ENCODE results near the gene GNL3L. TPM values are rescaled to one million over a fixed set of nuclear protein-coding genes. Genes with fewer than 3 reads are reported as not detected.

Gene GNL3L
- total and polyA plus RNA-seq, 4 donors = 3.8 to 22.1 (median 11.4) TPM

- DNase-seq (ENCODE audit: low spot score) = no peak
- Histone ChIP-seq H3K4me3 (ENCODE audit: low read depth in 1 of 3, low read length in 3 of 3) (no peak overlapping the region), H3K36me3 (ENCODE audit: control insufficient read depth in 4 of 4, insufficient read depth in 3 of 4, low read depth in 1 of 4, low read length in 3 of 4) (no peaks in the 10 kb centered on the region), H3K9me3 (ENCODE audit: control insufficient read depth in 4 of 4, low read length in 3 of 4) (no peaks in the 10 kb centered on the region), H3K27me3 (ENCODE audit: control insufficient read depth in 4 of 4, insufficient read depth in 4 of 4, low read length in 3 of 4) (peaks cover 0 to 3% (median 0%) of the 10 kb centered on the region in 4 donors), H3K4me1 (ENCODE audit: control insufficient read depth in 4 of 4, insufficient read depth in 4 of 4, low read length in 3 of 4) (peaks cover 0 to 1% (median 0%) of the 10 kb centered on the region in 4 donors), H3K9ac (ENCODE audit: low read depth in 1 of 2, low read length in 2 of 2) (no peak overlapping the region), H3K27ac (ENCODE audit: low read depth in 1 of 2, low read length in 2 of 2) (no peak overlapping the region)
- WGBS = 88% methylated on average over 6 of the region's 6 CpGs
- TF ChIP-seq MAX (IDR thresholded peaks at IDR 0.05) = no peak
These were observed 33.1 kb upstream of the GNL3L start for GRCh38 chrX:54496936-54497335.

- WGBS = 83% methylated on average over 4 of the region's 4 CpGs
- Histone ChIP-seq H3K4me1 (ENCODE audit: control insufficient read depth in 4 of 4, insufficient read depth in 4 of 4, low read length in 3 of 4) (no peaks in the 10 kb centered on the region), H3K36me3 (ENCODE audit: control insufficient read depth in 4 of 4, insufficient read depth in 3 of 4, low read depth in 1 of 4, low read length in 3 of 4) (no peaks in the 10 kb centered on the region), H3K27me3 (ENCODE audit: control insufficient read depth in 4 of 4, insufficient read depth in 4 of 4, low read length in 3 of 4) (no peaks in the 10 kb centered on the region), H3K9me3 (ENCODE audit: control insufficient read depth in 4 of 4, low read length in 3 of 4) (no peaks in the 10 kb centered on the region), H3K9ac (ENCODE audit: low read depth in 1 of 2, low read length in 2 of 2) (no peak overlapping the region), H3K27ac (ENCODE audit: low read depth in 1 of 2, low read length in 2 of 2) (no peak overlapping the region), H3K4me3 (ENCODE audit: low read depth in 1 of 3, low read length in 3 of 3) (no peak overlapping the region)
- TF ChIP-seq EGR1 (IDR thresholded peaks at IDR 0.05; ENCODE audit: low read depth in 2 of 2) = no peak
- no peak for TF ChIP-seq ZBTB33 (IDR thresholded peaks at IDR 0.05)
- TF ChIP-seq FOXA1 (IDR thresholded peaks at IDR 0.05) = no peak
- TF ChIP-seq NR2F2 (IDR thresholded peaks at IDR 0.05) = no peak
- TF ChIP-seq ATF3 (IDR thresholded peaks at IDR 0.05) = no peak
- no peak for TF ChIP-seq TAF1 (conservative IDR thresholded peaks at IDR 0.05)
- TF ChIP-seq REST (IDR thresholded peaks at IDR 0.05) = no peak
- no peak for TF ChIP-seq HNF4G (IDR thresholded peaks at IDR 0.05)
- no peak for TF ChIP-seq FOXA2 (IDR thresholded peaks at IDR 0.05)
- TF ChIP-seq CTCF (IDR thresholded peaks at IDR 0.05; ENCODE audit: low read depth, low read length, missing input control) = no peak
- no peak for TF ChIP-seq GABPA (IDR thresholded peaks at IDR 0.05 in 1 of 2, conservative IDR thresholded peaks at IDR 0.05 in 1 of 2)
- no peak for TF ChIP-seq RXRA (IDR thresholded peaks at IDR 0.05)
- TF ChIP-seq YY1 (IDR thresholded peaks at IDR 0.05) = no peak
- no peak for TF ChIP-seq HNF4A (conservative IDR thresholded peaks at IDR 0.05)
- no peak for TF ChIP-seq MAX (IDR thresholded peaks at IDR 0.05)
- TF ChIP-seq RAD21 (IDR thresholded peaks at IDR 0.05) = no peak
- no peak for DNase-seq (ENCODE audit: low spot score)
These were observed 20.6 kb upstream of the GNL3L start for GRCh38 chrX:54509400-54509799.
